MCF 10A (cell line): ENCODE data around the gene GPSM1. TPM values are rescaled to one million over a fixed set of nuclear protein-coding genes. Genes with fewer than 3 reads are reported as not detected.

Source experiments
- BruUV-seq: library from RNA; stranded (reverse); fragments of 400-500 nt; replicated peaks from 2 replicates; lab custom pipeline; 2021; lab: Mats Ljungman, UMichigan
- CTCF ChIA-PET: fragments of 300-600 bp; sonication (Branson Sonifier 250); formaldehyde crosslinking; extraction: SDS; loops from one replicate; lab custom pipeline; 2021; ENCODE audit warnings: antibody characterized with exemption, inconsistent platforms; lab: Yijun Ruan, JAX
- POLR2A ChIA-PET: fragments of 300-600, 350-650 bp; sonication (Branson Sonifier 250); formaldehyde crosslinking; extraction: SDS; loops from one replicate; lab custom pipeline; 2020; ENCODE audit warnings: antibody characterized with exemption, inconsistent platforms; lab: Yijun Ruan, JAX
- DNase-seq: peaks from one replicate; pipeline ENCODE4 v3.0.0-alpha.2; 2018; ENCODE audit not compliant: unreplicated experiment
- H3K27ac Mint-ChIP-seq: one replicate; pipeline ENCODE4 v1.8.0; 2022; ENCODE audit warnings: mild to moderate bottlenecking, low read depth, mixed read lengths; ENCODE audit not compliant: unreplicated experiment
- H3K27me3 Mint-ChIP-seq: one replicate; pipeline ENCODE4 v1.8.0; 2022; ENCODE audit warnings: mixed read lengths; ENCODE audit not compliant: insufficient read depth, unreplicated experiment
- H3K36me3 Mint-ChIP-seq: one replicate; pipeline ENCODE4 v1.8.0; 2022; ENCODE audit warnings: mild to moderate bottlenecking, moderate library complexity, mixed read lengths; ENCODE audit not compliant: insufficient read depth, unreplicated experiment
- H3K4me1 Mint-ChIP-seq: one replicate; pipeline ENCODE4 v1.8.0; 2022; ENCODE audit warnings: mixed read lengths; ENCODE audit not compliant: insufficient read depth, unreplicated experiment
- H3K4me3 Mint-ChIP-seq: one replicate; pipeline ENCODE4 v1.8.0; 2022; ENCODE audit warnings: mild to moderate bottlenecking, moderate library complexity, mixed read lengths; ENCODE audit not compliant: unreplicated experiment
- H3K9me3 Mint-ChIP-seq: one replicate; pipeline ENCODE4 v1.8.0; 2022; ENCODE audit warnings: mixed read lengths; ENCODE audit not compliant: unreplicated experiment
- CTCF ChIP-seq: fragments of 200-600 bp; IDR thresholded peaks from one replicate; pipeline ENCODE4 v1.8.0; 2022; ENCODE audit warnings: antibody characterized with exemption, mild to moderate bottlenecking; ENCODE audit not compliant: unreplicated experiment
- intact Hi-C: fragments of 100-400 bp; cut with micrococcal nuclease; formaldehyde crosslinking; loops from 2 replicates; pipeline ENCODE4 v1.14.1; 2022
- total RNA-seq: library from RNA; stranded (reverse); gene quantifications from 2 replicates; pipeline ENCODE4 v1.2.3, GENCODE V29; 2022

Gene GPSM1
- total RNA-seq, 1 experiment from 2014 or later = 15.5 TPM

- Mint-ChIP-seq H3K27ac (no peak overlapping the region), H3K27me3 (no peaks in the 10 kb centered on the region), H3K4me1 (no peaks in the 10 kb centered on the region), H3K36me3 (no peaks in the 10 kb centered on the region), H3K4me3 (no peak overlapping the region), H3K9me3 (peaks cover 4% of the 10 kb centered on the region)
- CTCF ChIA-PET = no interaction called here
- TF ChIP-seq CTCF = no peak
- BruUV-seq = no TSS peak
- POLR2A ChIA-PET = no interaction called here
- intact Hi-C loops = no loop called here
- DNase-seq = no peak
Observed at GRCh38 chr9:136309806-136310220, 17.5 kb upstream of the GPSM1 start.

GRCh38 chr9:136310273-136311030 lies 16.9 kb upstream of the GPSM1 start:
- CTCF ChIA-PET = no interaction called here
- TF ChIP-seq CTCF = no peak
- no peak overlapping the region for H3K4me3 Mint-ChIP-seq

GRCh38 chr9:136311051-136312008 lies 16.0 kb upstream of the GPSM1 start:
- no peak overlapping the region for H3K27ac Mint-ChIP-seq
- intact Hi-C loops = no loop called here

More at GRCh38 chr9:136310273-136311030, 16.9 kb upstream of the GPSM1 start:
- BruUV-seq = no TSS peak
- intact Hi-C loops = no loop called here
- no peak for DNase-seq
- POLR2A ChIA-PET = no interaction called here
- Mint-ChIP-seq H3K27ac (no peak overlapping the region), H3K9me3 (peaks cover 11% of the 10 kb centered on the region), H3K36me3 (no peaks in the 10 kb centered on the region), H3K4me1 (no peaks in the 10 kb centered on the region), H3K27me3 (no peaks in the 10 kb centered on the region)

More at GRCh38 chr9:136311051-136312008, 16.0 kb upstream of the GPSM1 start:
- no TSS peak for BruUV-seq
- TF ChIP-seq CTCF = no peak
- Mint-ChIP-seq H3K4me1 (no peaks in the 10 kb centered on the region), H3K36me3 (no peaks in the 10 kb centered on the region), H3K9me3 (peaks cover 19% of the 10 kb centered on the region), H3K4me3 (no peak overlapping the region), H3K27me3 (no peaks in the 10 kb centered on the region)
- ChIA-PET POLR2A (no interaction called here), CTCF (interaction anchor here (0.5 kb wide), 2 partner anchors 25 to 29 kb away, joined by 3 to 4 read pairs; no protein-coding TSS in a partner anchor)
- DNase-seq = no peak
